Ishikawa (cell line): ENCODE data around the gene CLK3.

Experiments used
- CREB1 ChIP-seq: IDR thresholded peaks from 2 replicates; pipeline ENCODE4 v1.6.1; 2012; ENCODE audit warnings: low read depth
- EP300 ChIP-seq: IDR thresholded peaks from 2 replicates; pipeline ENCODE4 v1.6.1; 2012; ENCODE audit warnings: borderline replicate concordance
- FOXM1 ChIP-seq: IDR thresholded peaks from 2 replicates; pipeline ENCODE4 v1.6.1; 2012; ENCODE audit warnings: low read depth, borderline replicate concordance
- MAX ChIP-seq: IDR thresholded peaks from 2 replicates; pipeline ENCODE4 v1.6.1; 2012
- NFIC ChIP-seq: IDR thresholded peaks from 2 replicates; pipeline ENCODE4 v1.6.1; 2012
- REST ChIP-seq: IDR thresholded peaks from 2 replicates; pipeline ENCODE4 v1.6.1; 2012; ENCODE audit warnings: low read depth, mild to moderate bottlenecking
- TAF1 ChIP-seq: IDR thresholded peaks from 2 replicates; pipeline ENCODE4 v1.6.1; 2012; ENCODE audit warnings: low read depth, mild to moderate bottlenecking
- TCF12 ChIP-seq: IDR thresholded peaks from 2 replicates; pipeline ENCODE4 v1.6.1; 2012; ENCODE audit warnings: low read depth
- USF1 ChIP-seq: IDR thresholded peaks from 2 replicates; pipeline ENCODE4 v1.6.1; 2012

GRCh38 chr15:74609938-74610301, 5.7 kb upstream of the CLK3 start:
- TF ChIP-seq EP300 = no peak
- no peak for TF ChIP-seq TAF1
- TF ChIP-seq MAX = no peak
- TF ChIP-seq NFIC = no peak
- no peak for TF ChIP-seq USF1
- no peak for TF ChIP-seq FOXM1
- no peak for TF ChIP-seq REST
- TF ChIP-seq TCF12 = no peak
- TF ChIP-seq CREB1 = no peak
